Stimulated activated CD4-positive, alpha-beta T cell treated with anti-CD3 and anti-CD28 coated beads, Interleukin-12 subunit alpha, Interleukin-12 subunit beta, amount 100 ng/mL, for 4 hours (primary cell): Measurements from ENCODE around the gene RAB3D.
"Not testable (repeated sequence)": the region's sequence is repeated elsewhere in the genome, so short reads cannot be mapped to it uniquely, and the experiment has no call there.

Experiments used
- DNase-seq: peaks from one replicate; pipeline ENCODE4 v3.0.0-alpha.2; 2020

The RAB3D gene

GRCh38 chr19:11365557-11366117 lies 26.2 kb upstream of the RAB3D start:
- DNase-seq = no peak

- DNase-seq = no peak
Measured at GRCh38 chr19:11364935-11365334, 25.5 kb upstream of the RAB3D start.

- no peak for DNase-seq
Measured at GRCh38 chr19:11364296-11364904, 24.9 kb upstream of the RAB3D start.

- no peak for DNase-seq
Measured at GRCh38 chr19:11363881-11364280, 24.4 kb upstream of the RAB3D start.

- no peak for DNase-seq
Measured at GRCh38 chr19:11361771-11362731, 22.6 kb upstream of the RAB3D start.

- no peak for DNase-seq
Measured at GRCh38 chr19:11361037-11361770, 21.7 kb upstream of the RAB3D start.

- no peak for DNase-seq
Measured at GRCh38 chr19:11359421-11359820, 20.0 kb upstream of the RAB3D start.

- no peak for DNase-seq
Measured at GRCh38 chr19:11356676-11357550, 17.5 kb upstream of the RAB3D start.

GRCh38 chr19:11356074-11356397 lies 16.6 kb upstream of the RAB3D start:
- no peak for DNase-seq

GRCh38 chr19:11355160-11356073 lies 16.0 kb upstream of the RAB3D start, which contains the start of gene PLPPR2:
PLPPR2 (plus strand) TSS chr19:11355432; CDS start chr19:11357674, 2,242 bp downstream.
- DNase-seq = peak; percentile 79

GRCh38 chr19:11354102-11354501 lies 14.6 kb upstream of the RAB3D start:
- not testable (repeated sequence) for DNase-seq

- no peak for DNase-seq
Measured at GRCh38 chr19:11349171-11349570, 9.7 kb upstream of the RAB3D start.

- no peak for DNase-seq
Measured at GRCh38 chr19:11347546-11348039, 8.1 kb upstream of the RAB3D start.

- DNase-seq = peak; percentile 94
Measured at GRCh38 chr19:11346104-11346940, 6.9 kb upstream of the RAB3D start, which contains the start of the genes CCDC159 and TMEM205. CCDC159 (plus strand) TSS chr19:11346519; CDS start chr19:11346607, 88 bp downstream. TMEM205 (minus strand) TSS chr19:11346268; CDS start chr19:11345619, 649 bp downstream.

GRCh38 chr19:11345122-11345803 lies 5.8 kb upstream of the RAB3D start:
- DNase-seq = no peak

- DNase-seq = no peak
Measured at GRCh38 chr19:11342429-11342828, 3.0 kb upstream of the RAB3D start.

- DNase-seq = not testable (repeated sequence)
Measured at GRCh38 chr19:11340099-11340467, 626 bp upstream of the RAB3D start.

- no peak for DNase-seq
Measured at GRCh38 chr19:11338569-11339253, 746 bp downstream of the RAB3D start.
